Type B pancreatic cell (in vitro differentiated cells): Measurements from ENCODE around the gene LRPPRC. TPM values are rescaled to one million over a fixed set of nuclear protein-coding genes. Genes with fewer than 3 reads are reported as not detected.

Source experiments
- DNase-seq: peaks from one replicate; pipeline ENCODE4 v3.0.0; 2021; ENCODE audit warnings: mixed read lengths; ENCODE audit not compliant: unreplicated experiment; ENCODE audit errors: extremely low spot score
- H3K27ac Mint-ChIP-seq: 2 replicates; pipeline ENCODE4 v1.8.0; 2021; ENCODE audit warnings: mild to moderate bottlenecking, mixed read lengths
- H3K27me3 Mint-ChIP-seq: 2 replicates; pipeline ENCODE4 v1.8.0; 2021; ENCODE audit warnings: mixed read lengths
- H3K36me3 Mint-ChIP-seq: 2 replicates; pipeline ENCODE4 v1.8.0; 2021; ENCODE audit warnings: mixed read lengths
- H3K4me1 Mint-ChIP-seq: one replicate; pipeline ENCODE4 v1.8.0; 2021; ENCODE audit warnings: mixed read lengths; ENCODE audit not compliant: unreplicated experiment
- H3K4me3 Mint-ChIP-seq: 2 replicates; pipeline ENCODE4 v1.8.0; 2021; ENCODE audit warnings: mild to moderate bottlenecking, mixed read lengths
- H3K9me3 Mint-ChIP-seq: 2 replicates; pipeline ENCODE4 v1.8.0; 2021; ENCODE audit warnings: mixed read lengths
- total RNA-seq: library from RNA; stranded (reverse); gene quantifications from 2 replicates; pipeline ENCODE4 v1.2.1, GENCODE V29; 2021; ENCODE audit warnings: low replicate concordance
- TF ChIP-seq, protein P1 (sequence below): fragments of 200-600 bp; sonication (generic); conservative IDR thresholded peaks from 2 replicates; pipeline ENCODE4 v1.5.0; 2021; ENCODE audit warnings: antibody characterized with exemption, mild to moderate bottlenecking

LRPPRC gene
- total RNA-seq, 1 donor from 2014 or later, result 117 TPM

DNA sequence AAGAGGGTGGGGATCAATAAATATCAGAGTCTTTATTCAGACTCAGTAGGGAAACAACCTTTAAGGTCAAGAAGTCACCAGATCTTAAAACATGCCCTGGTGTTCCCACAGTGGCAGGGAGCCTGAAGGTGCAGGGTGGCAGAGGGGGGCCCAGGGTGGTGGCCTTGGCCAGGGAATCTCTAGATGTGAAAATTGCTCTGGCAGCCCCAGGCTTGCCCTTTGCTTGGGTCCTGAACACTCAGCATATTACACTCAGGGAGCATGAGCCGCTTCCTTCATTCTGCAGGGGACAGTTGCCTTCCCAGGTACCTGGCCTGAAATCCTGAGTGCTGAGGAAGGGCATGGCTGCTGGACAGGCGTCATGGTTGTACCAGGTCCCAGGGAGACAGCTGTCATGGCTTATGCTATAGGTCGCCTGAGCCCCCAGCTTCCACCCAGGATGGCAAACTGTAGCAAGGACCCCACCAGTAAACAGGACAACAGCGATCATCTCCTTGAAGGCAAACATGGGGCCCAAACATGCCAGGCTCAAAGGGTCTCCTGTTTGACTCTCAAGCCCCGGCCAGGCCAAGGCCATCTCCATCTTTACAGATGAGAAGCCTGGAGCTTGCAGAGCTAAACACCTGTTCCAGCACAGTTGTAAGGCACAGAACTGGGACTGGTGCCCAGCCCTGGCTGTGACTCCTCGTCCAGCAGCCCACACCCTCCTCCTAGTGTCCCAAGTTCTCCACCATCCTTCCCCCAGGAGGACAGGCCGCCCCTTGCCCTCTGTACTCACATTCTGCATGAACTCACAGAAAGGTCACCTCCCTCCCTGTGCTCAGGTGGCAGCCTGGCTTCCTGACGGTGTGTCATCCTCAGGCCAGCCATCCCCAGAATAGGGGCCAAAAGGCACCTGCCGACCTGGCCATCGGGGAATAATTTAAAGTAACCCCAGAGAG, 142.4 kb downstream of the LRPPRC start:
- H3K27me3 Mint-ChIP-seq, result peaks cover 37% of the 10 kb centered on the region
- H3K4me1 Mint-ChIP-seq, result no peaks in the 10 kb centered on the region
- H3K4me3 Mint-ChIP-seq, result no peak overlapping the region

GRCh38 chr2:43852196-43852730, 143.5 kb downstream of the LRPPRC start:
- no peaks in the 10 kb centered on the region for H3K9me3 Mint-ChIP-seq
- H3K27ac Mint-ChIP-seq, result no peak overlapping the region
- no peaks in the 10 kb centered on the region for H3K4me1 Mint-ChIP-seq
- H3K4me3 Mint-ChIP-seq, result no peak overlapping the region
- H3K27me3 Mint-ChIP-seq, result peaks cover 26% of the 10 kb centered on the region
- peak; percentile 57 for DNase-seq
- TF ChIP-seq, protein P1, sequence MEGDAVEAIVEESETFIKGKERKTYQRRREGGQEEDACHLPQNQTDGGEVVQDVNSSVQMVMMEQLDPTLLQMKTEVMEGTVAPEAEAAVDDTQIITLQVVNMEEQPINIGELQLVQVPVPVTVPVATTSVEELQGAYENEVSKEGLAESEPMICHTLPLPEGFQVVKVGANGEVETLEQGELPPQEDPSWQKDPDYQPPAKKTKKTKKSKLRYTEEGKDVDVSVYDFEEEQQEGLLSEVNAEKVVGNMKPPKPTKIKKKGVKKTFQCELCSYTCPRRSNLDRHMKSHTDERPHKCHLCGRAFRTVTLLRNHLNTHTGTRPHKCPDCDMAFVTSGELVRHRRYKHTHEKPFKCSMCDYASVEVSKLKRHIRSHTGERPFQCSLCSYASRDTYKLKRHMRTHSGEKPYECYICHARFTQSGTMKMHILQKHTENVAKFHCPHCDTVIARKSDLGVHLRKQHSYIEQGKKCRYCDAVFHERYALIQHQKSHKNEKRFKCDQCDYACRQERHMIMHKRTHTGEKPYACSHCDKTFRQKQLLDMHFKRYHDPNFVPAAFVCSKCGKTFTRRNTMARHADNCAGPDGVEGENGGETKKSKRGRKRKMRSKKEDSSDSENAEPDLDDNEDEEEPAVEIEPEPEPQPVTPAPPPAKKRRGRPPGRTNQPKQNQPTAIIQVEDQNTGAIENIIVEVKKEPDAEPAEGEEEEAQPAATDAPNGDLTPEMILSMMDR, result no peak
- H3K36me3 Mint-ChIP-seq, result no peaks in the 10 kb centered on the region

More for the DNA sequence above, 142.4 kb downstream of the LRPPRC start:
- DNase-seq, result peak; percentile 60
- no peaks in the 10 kb centered on the region for H3K9me3 Mint-ChIP-seq
- no peak overlapping the region for H3K27ac Mint-ChIP-seq
- no peaks in the 10 kb centered on the region for H3K36me3 Mint-ChIP-seq
- TF ChIP-seq, protein P1, result no peak

GRCh38 chr2:43851011-43851980, 144.5 kb downstream of the LRPPRC start:
- H3K4me3 Mint-ChIP-seq, result no peak overlapping the region
- H3K9me3 Mint-ChIP-seq, result no peaks in the 10 kb centered on the region

GRCh38 chr2:43848214-43848613, 147.6 kb downstream of the LRPPRC start:
- TF ChIP-seq, protein P1, result no peak
- H3K4me3 Mint-ChIP-seq, result no peak overlapping the region
- H3K36me3 Mint-ChIP-seq, result no peaks in the 10 kb centered on the region
- H3K27ac Mint-ChIP-seq, result no peak overlapping the region
- H3K9me3 Mint-ChIP-seq, result no peaks in the 10 kb centered on the region
- H3K4me1 Mint-ChIP-seq, result no peaks in the 10 kb centered on the region
- DNase-seq, result no peak
- peaks cover 2% of the 10 kb centered on the region for H3K27me3 Mint-ChIP-seq

More at GRCh38 chr2:43851011-43851980, 144.5 kb downstream of the LRPPRC start:
- no peak overlapping the region for H3K27ac Mint-ChIP-seq
- peaks cover 16% of the 10 kb centered on the region for H3K27me3 Mint-ChIP-seq
- TF ChIP-seq, protein P1, result no peak
- H3K4me1 Mint-ChIP-seq, result no peaks in the 10 kb centered on the region
- peak; percentile 62 for DNase-seq
- H3K36me3 Mint-ChIP-seq, result no peaks in the 10 kb centered on the region

- Mint-ChIP-seq H3K27me3 (peaks cover 2% of the 10 kb centered on the region), H3K27ac (no peak overlapping the region), H3K4me1 (no peaks in the 10 kb centered on the region), H3K36me3 (no peaks in the 10 kb centered on the region), H3K9me3 (no peaks in the 10 kb centered on the region), H3K4me3 (no peak overlapping the region)
- DNase-seq, result no peak
- TF ChIP-seq, protein P1, result no peak
These were observed 149.5 kb downstream of the LRPPRC start for GRCh38 chr2:43846140-43846793.
